Mammary epithelial cell (primary cell): ENCODE results near the gene APLP1.

ENCODE experiments used
- CTCF ChIP-seq, 2 donors: IDR thresholded peaks in 1 of 2; conservative IDR thresholded peaks in 1 of 2; 2 replicates each; pipeline ENCODE4 v1.5.1; 2011 to 2012; ENCODE audit warnings: inconsistent platforms in 2 of 2, low read length in 2 of 2, mild to moderate bottlenecking in 2 of 2, control low read depth in 1 of 2, low read depth in 1 of 2; ENCODE audit not compliant: insufficient read depth in 1 of 2; ENCODE audit errors: extremely low read depth in 1 of 2
- EZH2 ChIP-seq: IDR thresholded peaks from 2 replicates; pipeline ENCODE4 v1.6.1; 2012; ENCODE audit warnings: low read length, inconsistent platforms, borderline replicate concordance

- no peak for TF ChIP-seq CTCF (conservative IDR thresholded peaks at IDR 0.05 in 1 of 2, IDR thresholded peaks at IDR 0.05 in 1 of 2; ENCODE audit: extremely low read depth in 1 of 2, insufficient read depth in 1 of 2, low read depth in 1 of 2, low read length in 2 of 2)
- no peak for TF ChIP-seq EZH2
Measured at GRCh38 chr19:35869327-35870123, 1.2 kb downstream of the APLP1 start.
